Measurements from ENCODE around the gene TREML2.

GRCh38 chr6:41214559-41215238, 13.8 kb upstream of the TREML2 start:
- TF ChIP-seq CTCF (IDR thresholded peaks at IDR 0.05; ENCODE audit: low read length) (no peak), EZH2 (IDR thresholded peaks at IDR 0.05; ENCODE audit: borderline replicate concordance, low read length) (no peak)
